T47D (cell line): Measurements from ENCODE around the gene XRCC3.

Source experiments
- DNase-seq, 2 experiments: peaks; one replicate each; pipeline versions ENCODE4 v3.0.0 to v3.0.0-alpha.2; 2011 to 2012; ENCODE audit warnings: low read depth in 1 of 2, low spot score in 1 of 2
- JUND ChIP-seq: IDR thresholded peaks from 2 replicates; pipeline ENCODE4 v1.6.1; 2012; ENCODE audit warnings: low read depth
- in situ Hi-C: cut with HindIII; loops from 2 replicates; pipeline ENCODE4 v1.10.0; 2016; ENCODE audit warnings: low sequenced_read_pairs, low pct_unique_long_range_greater_than_20kb

The XRCC3 gene

DNA sequence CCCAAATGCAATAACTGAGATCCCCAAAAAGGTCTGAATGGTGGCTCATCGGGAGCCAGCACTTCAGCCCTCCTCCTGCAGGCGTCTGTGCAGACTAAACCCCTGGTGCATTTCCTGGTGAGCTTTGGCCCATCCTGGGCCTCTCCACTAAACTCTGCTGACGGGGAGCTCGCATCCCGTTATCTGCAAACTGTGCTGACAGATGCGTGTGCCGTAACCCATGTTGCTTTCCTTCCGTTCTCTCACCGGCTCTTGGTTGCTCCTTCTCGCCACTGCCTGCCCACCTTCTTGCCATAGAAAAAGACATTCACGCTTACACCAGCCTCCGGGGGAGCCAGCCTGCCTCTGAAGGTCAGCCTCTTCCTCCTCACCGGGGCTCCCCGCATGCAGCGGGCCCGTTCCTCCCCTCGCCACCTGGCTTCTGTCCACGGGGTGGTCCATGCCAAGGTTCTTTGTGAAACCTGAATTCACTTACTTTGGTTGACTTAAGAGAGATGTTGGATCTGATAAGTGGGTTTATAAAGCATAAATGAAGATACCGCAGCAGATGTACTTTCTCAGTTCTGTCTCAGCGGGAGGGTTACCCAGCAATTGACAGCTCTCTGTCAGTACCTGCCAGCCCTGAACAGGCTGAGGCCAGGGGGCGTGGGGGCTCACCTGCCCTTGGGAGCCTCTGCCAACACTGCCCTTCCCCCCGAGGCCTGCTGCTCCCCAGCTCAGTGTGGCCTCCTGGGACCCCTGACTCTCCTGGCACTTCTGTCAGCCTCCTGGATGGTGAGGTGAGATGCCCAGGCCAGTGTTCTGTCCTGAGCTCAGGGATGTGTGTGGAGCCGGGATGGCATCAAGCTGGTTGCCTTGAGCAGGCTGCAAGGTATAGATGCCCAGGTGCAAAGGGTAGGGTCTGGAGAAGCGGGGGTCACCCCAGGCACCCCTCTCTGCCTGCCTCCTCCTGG is 14.5 kb upstream of the XRCC3 start:
- TF ChIP-seq JUND: no peak
- in situ Hi-C loops: no loop called here
- no peak for DNase-seq

DNA sequence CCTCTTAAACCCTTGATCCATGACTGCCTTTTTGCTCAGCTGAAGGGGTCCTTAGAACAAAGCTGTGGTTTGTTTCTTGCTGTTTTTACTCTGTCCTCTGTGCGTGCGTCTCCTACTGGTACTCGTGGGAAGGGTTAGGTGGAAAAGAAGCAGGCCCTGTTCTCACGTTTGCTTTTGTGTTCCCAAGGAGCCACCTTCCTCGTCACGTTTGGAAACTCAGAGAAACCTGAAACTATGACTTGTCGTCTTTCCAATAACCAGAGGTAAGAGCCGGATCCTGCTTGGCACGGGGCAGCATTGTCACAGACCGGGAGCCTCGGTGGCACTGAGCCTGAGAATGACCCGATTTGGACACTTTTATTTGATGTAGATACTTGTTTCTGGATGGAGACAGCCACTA is 13.5 kb upstream of the XRCC3 start:
- TF ChIP-seq JUND: no peak
- DNase-seq: peak; percentile 88 to 95
- in situ Hi-C loops: no loop called here

DNA sequence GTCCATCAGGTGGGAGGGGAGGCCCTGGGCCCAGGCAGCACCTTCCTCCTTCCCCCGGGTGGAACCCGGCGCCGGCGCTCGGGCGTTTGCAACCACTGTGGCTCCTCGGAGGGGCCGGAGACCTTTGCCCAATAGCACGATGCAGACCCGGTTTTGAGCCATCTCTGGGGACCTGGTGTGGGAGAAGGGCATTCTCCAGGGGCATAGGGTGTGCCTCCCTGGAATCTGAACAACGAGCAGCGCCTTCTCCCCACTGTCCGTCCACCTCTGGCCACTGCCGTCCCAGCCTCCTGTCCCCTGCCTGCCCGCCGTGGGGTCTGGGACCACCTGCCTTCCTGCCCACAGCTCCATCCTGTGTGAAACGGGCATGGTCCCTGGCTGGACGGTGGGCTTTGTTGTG is 12.9 kb upstream of the XRCC3 start:
- TF ChIP-seq JUND: no peak

DNA sequence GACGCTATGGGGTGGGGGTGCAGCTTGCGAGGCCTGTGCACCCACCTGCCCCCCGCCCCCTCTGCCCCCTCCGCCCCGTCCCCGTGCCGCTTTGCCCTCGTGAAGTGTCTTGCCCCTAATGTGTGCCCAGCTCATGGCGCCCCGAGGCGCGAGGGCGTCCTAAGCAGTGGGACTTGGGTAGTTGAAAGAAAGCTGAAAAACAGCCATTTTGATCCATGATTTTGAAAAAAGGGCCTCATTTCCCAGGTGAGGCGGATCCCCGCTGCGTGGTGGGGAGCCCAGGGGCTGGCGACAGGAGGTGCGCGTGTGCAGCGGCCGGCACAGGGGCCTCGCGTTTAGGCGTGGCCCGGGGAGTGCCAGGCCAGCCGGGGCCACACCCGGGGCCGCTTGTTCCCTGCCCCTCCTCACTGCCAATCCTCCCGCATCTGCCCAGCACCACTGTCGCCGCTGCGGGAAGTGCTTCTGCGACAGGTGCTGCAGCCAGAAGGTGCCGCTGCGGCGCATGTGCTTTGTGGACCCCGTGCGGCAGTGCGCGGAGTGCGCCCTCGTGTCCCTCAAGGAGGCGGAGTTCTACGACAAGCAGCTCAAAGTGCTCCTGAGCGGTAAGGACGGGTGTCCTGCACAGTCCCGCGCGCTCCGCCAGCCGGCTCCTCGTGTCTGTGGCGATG is 12.2 kb upstream of the XRCC3 start:
- in situ Hi-C loops: no loop called here
- no peak for TF ChIP-seq JUND
- DNase-seq: no peak

More for the DNA sequence above, 12.9 kb upstream of the XRCC3 start:
- DNase-seq: no peak
- in situ Hi-C loops: no loop called here

DNA sequence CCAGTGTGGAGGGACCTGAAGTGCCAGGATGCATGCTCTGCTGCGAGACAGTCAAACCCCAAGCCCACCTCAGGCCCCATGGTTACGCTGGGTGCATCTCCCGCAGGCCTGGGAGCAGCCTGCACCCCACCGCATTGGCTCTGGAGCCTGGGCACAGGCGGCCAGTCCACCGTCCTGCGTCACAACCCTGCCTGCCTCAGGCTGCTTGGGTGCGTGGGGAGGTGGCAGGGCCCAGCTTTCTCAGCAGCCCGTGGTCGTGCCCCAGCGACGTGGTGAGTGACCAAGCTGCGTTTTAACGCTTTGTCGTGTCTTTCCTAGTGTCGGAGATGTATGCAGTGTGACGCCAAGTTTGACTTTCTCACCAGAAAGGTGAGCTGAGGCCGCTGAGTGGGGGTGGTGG is 11.2 kb upstream of the XRCC3 start:
- DNase-seq: no peak
- in situ Hi-C loops: no loop called here
- TF ChIP-seq JUND: no peak

DNA sequence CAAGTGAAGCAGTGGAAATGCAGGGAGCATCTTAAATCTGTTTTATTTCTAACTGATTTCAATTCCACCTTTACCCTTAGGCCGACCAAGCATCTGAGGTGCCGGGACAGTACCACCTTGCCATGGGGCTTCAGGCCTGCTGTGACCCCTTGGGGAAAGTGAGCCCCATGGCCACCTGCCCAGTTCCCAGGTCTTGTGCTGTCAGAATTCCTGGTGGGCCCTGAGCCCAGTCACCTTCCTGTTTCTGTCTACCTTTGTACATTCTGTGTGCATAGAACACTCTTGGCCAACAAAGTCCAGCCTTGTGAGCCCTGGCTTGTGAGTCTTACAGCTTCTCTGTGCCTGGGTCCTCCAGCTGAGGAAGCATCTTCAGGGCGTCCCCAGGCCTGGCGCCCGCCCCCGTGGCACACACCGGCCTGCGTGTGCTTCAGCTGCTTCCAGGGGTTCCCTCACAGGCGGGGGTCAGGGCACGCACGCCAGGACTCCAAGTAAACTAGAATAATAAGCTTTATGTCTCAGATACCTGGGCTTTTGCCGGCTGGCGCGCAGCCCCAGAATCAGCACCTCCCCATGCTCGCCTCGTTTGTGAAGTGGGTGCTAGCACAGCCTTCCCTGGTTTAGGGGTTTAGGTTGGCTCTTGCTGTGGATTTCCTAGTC is 10.6 kb upstream of the XRCC3 start:
- DNase-seq: no peak
- in situ Hi-C loops: no loop called here
- no peak for TF ChIP-seq JUND

DNA sequence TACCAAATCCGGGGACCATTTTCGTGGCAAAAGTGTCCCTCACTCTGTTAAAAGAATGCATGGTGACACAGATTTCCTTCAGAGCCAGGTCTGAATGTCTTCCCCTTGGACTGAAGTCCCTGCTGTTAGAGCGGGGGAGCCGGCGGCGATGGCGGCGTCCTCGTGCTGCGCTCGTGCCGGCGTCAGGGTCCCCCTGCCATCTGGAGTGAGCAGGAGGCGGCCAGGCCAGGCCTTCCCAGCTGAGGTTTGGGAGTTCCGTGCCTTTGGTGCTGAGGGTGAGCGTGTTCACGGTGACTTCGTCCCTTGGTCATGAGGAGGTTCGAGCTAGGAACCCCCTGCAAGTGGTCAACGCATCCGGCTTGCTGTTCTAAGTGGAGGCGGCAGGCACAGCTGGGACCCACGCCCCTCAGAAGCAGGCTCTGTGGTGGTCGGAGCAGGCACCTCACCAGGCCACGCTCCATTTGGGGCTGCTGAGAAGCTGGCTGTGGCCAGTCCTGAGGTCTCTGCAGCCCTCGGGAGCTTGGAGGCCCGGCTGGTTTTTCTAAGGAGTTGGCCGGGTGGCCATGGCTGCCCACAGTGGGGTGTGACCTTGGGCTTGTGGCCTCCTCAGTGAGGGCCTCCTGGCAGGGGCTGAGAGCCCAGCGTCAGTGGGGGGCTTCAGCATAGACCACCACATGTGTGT is 9.9 kb upstream of the XRCC3 start:
- in situ Hi-C loops: no loop called here
- no peak for TF ChIP-seq JUND
- DNase-seq: no peak

DNA sequence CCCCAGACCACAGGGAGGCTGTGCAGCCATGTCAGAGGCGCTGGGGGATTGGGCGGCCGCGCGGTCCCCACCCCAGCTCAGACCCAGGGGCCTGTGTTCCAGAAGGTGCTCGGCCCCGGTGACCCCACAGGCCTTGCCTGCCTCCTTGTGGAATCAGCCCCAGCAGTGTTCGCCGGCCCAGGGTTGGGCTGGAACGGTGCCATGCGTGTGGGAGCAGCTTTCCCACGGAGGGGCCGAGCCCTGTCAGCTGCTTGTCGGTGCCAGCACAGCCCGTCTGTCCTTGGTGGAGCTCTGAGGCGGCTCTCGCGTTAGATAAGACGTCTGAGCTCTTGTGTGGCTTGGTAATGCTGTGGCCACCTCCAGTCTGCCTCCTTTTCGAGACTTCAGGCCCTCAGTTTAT is 8.9 kb upstream of the XRCC3 start:
- no peak for DNase-seq
- no peak for TF ChIP-seq JUND
- in situ Hi-C loops: no loop called here

DNA sequence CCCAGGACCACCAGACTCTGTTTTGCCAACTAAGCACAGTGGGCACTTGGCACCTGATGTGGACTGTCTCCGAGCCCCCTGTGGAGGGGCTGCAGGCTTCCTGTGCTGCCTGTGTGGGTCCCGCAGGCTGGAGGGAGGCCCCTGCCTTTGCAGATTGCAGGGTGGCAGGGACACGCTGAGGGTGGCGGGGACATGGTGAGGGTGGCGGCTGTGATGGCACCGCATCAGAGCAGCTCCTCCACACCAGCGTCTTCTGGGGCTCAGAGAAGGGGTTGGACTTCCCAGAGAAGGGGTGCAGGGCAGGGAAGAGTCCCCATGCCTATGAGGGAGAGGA is 8.5 kb upstream of the XRCC3 start:
- no peak for DNase-seq
- in situ Hi-C loops: no loop called here
- TF ChIP-seq JUND: no peak

DNA sequence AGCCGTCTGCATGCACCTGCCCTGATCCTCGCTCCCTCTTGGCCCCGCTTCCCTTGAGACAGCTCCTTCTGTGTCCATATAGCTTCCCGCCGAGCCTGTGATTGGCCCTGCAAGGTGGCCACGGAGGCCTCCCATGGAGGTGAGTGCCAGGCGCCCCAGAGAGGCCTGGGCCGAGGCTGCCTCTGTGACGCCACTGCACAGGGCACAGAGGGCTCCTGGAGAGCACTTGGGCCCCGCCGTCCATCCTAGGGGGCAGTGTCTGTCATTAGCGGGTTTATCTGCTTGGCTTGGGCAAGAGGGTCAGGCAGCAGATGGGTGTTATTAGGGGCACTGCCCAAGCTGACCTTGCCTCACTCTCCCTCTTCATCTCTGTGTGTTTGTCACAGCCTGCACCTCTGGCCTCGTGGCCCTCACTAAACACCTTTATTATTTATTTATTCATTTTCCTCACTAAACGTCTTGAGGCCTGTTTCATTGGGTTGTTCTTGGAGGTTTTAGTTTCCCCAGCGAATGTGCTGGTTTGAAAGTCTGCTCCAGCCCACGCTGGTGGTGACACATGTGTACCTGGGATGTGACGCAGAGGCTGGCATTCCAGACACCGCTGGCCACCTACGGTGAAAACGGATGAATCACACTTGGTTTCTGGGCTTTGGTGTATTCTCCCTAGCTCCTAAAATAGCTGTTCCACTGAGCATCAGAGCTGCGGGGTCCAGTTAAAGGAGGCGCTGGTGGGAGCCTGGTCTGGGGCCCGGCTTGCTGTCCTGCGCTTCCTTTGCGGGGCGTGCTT is 6.3 kb upstream of the XRCC3 start:
- no peak for TF ChIP-seq JUND
- no peak for DNase-seq
- in situ Hi-C loops: no loop called here

DNA sequence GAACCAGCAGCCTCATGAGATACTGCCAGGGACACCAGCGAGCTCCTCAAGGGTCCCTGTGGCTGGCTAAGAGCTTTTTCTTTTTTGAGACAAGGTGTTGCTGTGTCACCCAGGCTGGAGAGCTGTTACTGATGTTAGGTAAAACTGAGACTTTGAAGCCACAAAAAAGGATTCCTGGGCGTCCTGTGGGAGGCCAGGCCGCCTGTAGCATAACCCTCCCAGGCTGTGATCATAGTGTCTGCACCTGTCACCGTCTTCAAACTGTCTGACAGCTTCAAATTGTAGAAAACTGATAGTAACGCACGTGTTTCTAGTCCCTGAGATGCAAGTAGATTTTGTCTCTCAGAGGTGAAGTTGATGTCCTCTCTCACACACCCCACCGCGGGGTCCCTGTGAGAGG is 4.5 kb upstream of the XRCC3 start:
- no peak for TF ChIP-seq JUND
- no peak for DNase-seq
- in situ Hi-C loops: no loop called here

DNA sequence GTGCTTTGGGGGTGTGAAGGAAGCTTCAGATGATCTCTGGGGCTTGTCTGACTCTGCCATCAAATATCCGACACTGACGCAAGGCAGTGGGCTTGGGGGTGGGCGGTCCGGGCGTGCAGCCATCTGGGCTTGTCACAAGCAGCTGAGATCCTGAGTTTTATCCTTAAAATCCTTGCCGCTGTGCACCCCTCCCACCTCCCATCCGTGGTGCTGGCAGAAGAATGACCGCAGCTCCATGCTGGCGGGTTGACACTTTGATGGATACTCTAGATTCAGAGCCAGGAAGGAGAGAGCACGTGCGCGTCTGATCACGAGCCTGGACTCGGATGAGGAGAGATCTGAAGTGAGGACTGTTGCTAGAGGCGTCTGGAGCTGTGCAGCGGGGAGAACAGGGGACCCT is 3.3 kb upstream of the XRCC3 start:
- in situ Hi-C loops: no loop called here
- no peak for TF ChIP-seq JUND
- DNase-seq: no peak
